Measurements from ENCODE around the gene KCNH2.

DNA sequence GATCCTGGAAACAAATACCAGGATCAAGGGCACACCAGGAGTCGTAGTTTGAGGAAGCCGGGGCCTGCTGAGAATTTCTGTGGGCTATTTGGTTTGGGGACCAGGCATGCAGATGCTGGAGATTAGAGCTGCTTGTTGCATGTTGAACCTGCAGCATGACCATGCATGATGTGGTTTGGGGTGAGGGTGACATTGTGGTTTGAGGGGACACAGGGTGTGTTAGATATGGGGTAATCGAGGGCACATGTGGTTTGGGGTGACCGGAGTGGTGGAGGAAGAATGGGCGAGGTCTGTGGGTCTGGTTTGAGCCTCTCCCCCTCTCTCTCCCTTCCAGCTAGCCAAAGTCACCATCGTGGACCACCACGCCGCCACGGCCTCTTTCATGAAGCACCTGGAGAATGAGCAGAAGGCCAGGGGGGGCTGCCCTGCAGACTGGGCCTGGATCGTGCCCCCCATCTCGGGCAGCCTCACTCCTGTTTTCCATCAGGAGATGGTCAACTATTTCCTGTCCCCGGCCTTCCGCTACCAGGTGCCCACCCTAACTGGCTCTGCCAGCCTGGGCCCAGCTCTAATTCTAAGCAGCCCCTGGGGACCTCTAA is 22.9 kb upstream of the KCNH2 start:
- TF ChIP-seq, protein P1, sequence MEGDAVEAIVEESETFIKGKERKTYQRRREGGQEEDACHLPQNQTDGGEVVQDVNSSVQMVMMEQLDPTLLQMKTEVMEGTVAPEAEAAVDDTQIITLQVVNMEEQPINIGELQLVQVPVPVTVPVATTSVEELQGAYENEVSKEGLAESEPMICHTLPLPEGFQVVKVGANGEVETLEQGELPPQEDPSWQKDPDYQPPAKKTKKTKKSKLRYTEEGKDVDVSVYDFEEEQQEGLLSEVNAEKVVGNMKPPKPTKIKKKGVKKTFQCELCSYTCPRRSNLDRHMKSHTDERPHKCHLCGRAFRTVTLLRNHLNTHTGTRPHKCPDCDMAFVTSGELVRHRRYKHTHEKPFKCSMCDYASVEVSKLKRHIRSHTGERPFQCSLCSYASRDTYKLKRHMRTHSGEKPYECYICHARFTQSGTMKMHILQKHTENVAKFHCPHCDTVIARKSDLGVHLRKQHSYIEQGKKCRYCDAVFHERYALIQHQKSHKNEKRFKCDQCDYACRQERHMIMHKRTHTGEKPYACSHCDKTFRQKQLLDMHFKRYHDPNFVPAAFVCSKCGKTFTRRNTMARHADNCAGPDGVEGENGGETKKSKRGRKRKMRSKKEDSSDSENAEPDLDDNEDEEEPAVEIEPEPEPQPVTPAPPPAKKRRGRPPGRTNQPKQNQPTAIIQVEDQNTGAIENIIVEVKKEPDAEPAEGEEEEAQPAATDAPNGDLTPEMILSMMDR (IDR thresholded peaks at IDR 0.05), result no peak
- TF ChIP-seq POLR2A (IDR thresholded peaks at IDR 0.05) (no peak), POLR2AphosphoS5 (IDR thresholded peaks at IDR 0.05) (no peak), EP300 (IDR thresholded peaks at IDR 0.05) (no peak)

All from stomach (tissue), 4 donors.